ENCODE measurements around the gene CCHCR1. TPM values are rescaled to one million over a fixed set of nuclear protein-coding genes. Genes with fewer than 3 reads are reported as not detected.
"Not testable (repeated sequence)": the region's sequence is repeated elsewhere in the genome, so short reads cannot be mapped to it uniquely, and the experiment has no call there.

The CCHCR1 gene
- polyA plus RNA-seq, 1 experiment, result 10.4 TPM

- ChIA-PET POLR2A (no interaction called here), CTCF (no interaction called here)
- no peak for DNase-seq (ENCODE audit: low read depth, low spot score)
These were observed 11.7 kb upstream of the CCHCR1 start for GRCh38 chr6:31169123-31169857.

GRCh38 chr6:31168606-31169005, 11.0 kb upstream of the CCHCR1 start:
- CTCF ChIA-PET, result no interaction called here

More at GRCh38 chr6:31169123-31169857, 11.7 kb upstream of the CCHCR1 start:
- TF ChIP-seq CTCF (IDR thresholded peaks at IDR 0.05; ENCODE audit: low read depth, low read length), result no peak
- Histone ChIP-seq H3K27ac (ENCODE audit: low read depth, low read length) (no peak overlapping the region), H3K4me3 (ENCODE audit: low read depth, low read length) (no peak overlapping the region), H3K27me3 (ENCODE audit: control insufficient read depth, insufficient read depth, low read length) (no peaks in the 10 kb centered on the region), H3K9me3 (ENCODE audit: control insufficient read depth, insufficient read depth, low read length) (no peaks in the 10 kb centered on the region)

GRCh38 chr6:31165986-31166385, 8.4 kb upstream of the CCHCR1 start:
- ChIA-PET CTCF (no interaction called here), POLR2A (no interaction called here)
- H3K27me3 ChIP-seq (ENCODE audit: control insufficient read depth, insufficient read depth, low read length), result no peaks in the 10 kb centered on the region
- no peaks in the 10 kb centered on the region for H3K9me3 ChIP-seq (ENCODE audit: control insufficient read depth, insufficient read depth, low read length)
- H3K4me3 ChIP-seq (ENCODE audit: low read depth, low read length), result no peak overlapping the region
- TF ChIP-seq CTCF (IDR thresholded peaks at IDR 0.05; ENCODE audit: low read depth, low read length), result no peak
- no peak overlapping the region for H3K27ac ChIP-seq (ENCODE audit: low read depth, low read length)
- DNase-seq (ENCODE audit: low read depth, low spot score), result no peak

More at GRCh38 chr6:31168606-31169005, 11.0 kb upstream of the CCHCR1 start:
- no peaks in the 10 kb centered on the region for H3K27me3 ChIP-seq (ENCODE audit: control insufficient read depth, insufficient read depth, low read length)
- H3K9me3 ChIP-seq (ENCODE audit: control insufficient read depth, insufficient read depth, low read length), result no peaks in the 10 kb centered on the region
- DNase-seq (ENCODE audit: low read depth, low spot score), result no peak
- TF ChIP-seq CTCF (IDR thresholded peaks at IDR 0.05; ENCODE audit: low read depth, low read length), result no peak
- no peak overlapping the region for H3K4me3 ChIP-seq (ENCODE audit: low read depth, low read length)
- POLR2A ChIA-PET, result no interaction called here
- H3K27ac ChIP-seq (ENCODE audit: low read depth, low read length), result no peak overlapping the region

- H3K27me3 ChIP-seq (ENCODE audit: control insufficient read depth, insufficient read depth, low read length); POLR2A ChIA-PET; CTCF ChIA-PET; H3K9me3 ChIP-seq (ENCODE audit: control insufficient read depth, insufficient read depth, low read length); DNase-seq (ENCODE audit: low read depth, low spot score); H3K27ac ChIP-seq (ENCODE audit: low read depth, low read length); H3K4me3 ChIP-seq (ENCODE audit: low read depth, low read length): not testable (repeated sequence)
These were observed 7.6 kb upstream of the CCHCR1 start for GRCh38 chr6:31165064-31165832.

- H3K27me3 ChIP-seq (ENCODE audit: control insufficient read depth, insufficient read depth, low read length); H3K27ac ChIP-seq (ENCODE audit: low read depth, low read length); CTCF ChIA-PET; DNase-seq (ENCODE audit: low read depth, low spot score); H3K9me3 ChIP-seq (ENCODE audit: control insufficient read depth, insufficient read depth, low read length); POLR2A ChIA-PET; H3K4me3 ChIP-seq (ENCODE audit: low read depth, low read length): not testable (repeated sequence)
These were observed 7.0 kb upstream of the CCHCR1 start for GRCh38 chr6:31164475-31165063.

GRCh38 chr6:31163922-31164321, 6.3 kb upstream of the CCHCR1 start:
- Histone ChIP-seq H3K27ac (ENCODE audit: low read depth, low read length) (no peak overlapping the region), H3K9me3 (ENCODE audit: control insufficient read depth, insufficient read depth, low read length) (no peaks in the 10 kb centered on the region), H3K4me3 (ENCODE audit: low read depth, low read length) (no peak overlapping the region), H3K27me3 (ENCODE audit: control insufficient read depth, insufficient read depth, low read length) (no peaks in the 10 kb centered on the region)
- TF ChIP-seq CTCF (IDR thresholded peaks at IDR 0.05; ENCODE audit: low read depth, low read length), result no peak
- no peak for DNase-seq (ENCODE audit: low read depth, low spot score)
- ChIA-PET CTCF (no interaction called here), POLR2A (no interaction called here)

All from AG04450 (cell line).